ENCODE results near the gene MAP2K2. TPM values are rescaled to one million over a fixed set of nuclear protein-coding genes. Genes with fewer than 3 reads are reported as not detected.

Gene MAP2K2
- total RNA-seq, 2 experiments from 2014 or later: 128 to 129 TPM

DNA sequence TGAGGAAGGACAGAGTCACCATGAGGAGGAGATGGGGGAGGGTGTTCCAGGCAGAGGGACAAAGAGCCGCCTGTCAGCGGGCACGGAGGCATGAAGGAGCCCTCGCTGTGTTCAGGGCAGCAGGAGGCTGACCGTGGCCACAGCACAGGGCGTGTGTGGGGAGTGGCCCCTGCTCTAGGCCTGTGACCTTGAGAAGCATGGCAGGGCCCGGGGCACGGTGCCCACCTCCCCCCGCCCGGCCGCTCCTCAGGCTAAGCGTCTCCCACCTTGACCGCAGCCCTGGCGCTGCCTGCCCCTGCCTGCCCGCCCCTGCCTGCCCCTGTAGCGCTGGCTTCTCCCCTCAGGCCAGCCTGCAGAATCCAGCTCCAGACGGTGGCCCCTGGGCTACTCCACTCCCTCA lies 11.6 kb downstream of the MAP2K2 start:
- Mint-ChIP-seq H3K27me3 (no peaks in the 10 kb centered on the region), H3K4me1 (ENCODE audit: low read depth) (peaks cover 35% of the 10 kb centered on the region), H3K36me3 (peaks cover 27% of the 10 kb centered on the region), H3K9me3 (no peaks in the 10 kb centered on the region), H3K4me3 (no peak overlapping the region), H3K27ac (no peak overlapping the region)
- ChIA-PET POLR2A (no interaction called here), CTCF (interaction anchor here (1.3 kb wide), 1 partner anchor 28 kb away, joined by 3 read pairs; no protein-coding TSS in a partner anchor)
- no peak for DNase-seq
- intact Hi-C loops (cut with micrococcal nuclease): no loop called here

- POLR2A ChIA-PET: interaction anchor here (0.5 kb wide), 1 partner anchor 122 kb away, joined by 4 read pairs; no protein-coding TSS in a partner anchor
- intact Hi-C loops (cut with micrococcal nuclease): no loop called here
- Mint-ChIP-seq H3K27ac (no peak overlapping the region), H3K27me3 (no peaks in the 10 kb centered on the region), H3K36me3 (peaks cover 34% of the 10 kb centered on the region), H3K9me3 (no peaks in the 10 kb centered on the region), H3K4me3 (no peak overlapping the region), H3K4me1 (ENCODE audit: low read depth) (peaks cover 40% of the 10 kb centered on the region)
- no peak for DNase-seq
- CTCF ChIA-PET: interaction anchor here (0.8 to 1.9 kb wide), 2 partner anchors 30 to 122 kb away, joined by 3 to 10 read pairs; no protein-coding TSS in a partner anchor
Measured at GRCh38 chr19:4109626-4109945, 14.3 kb downstream of the MAP2K2 start.

GRCh38 chr19:4108767-4109625 lies 14.9 kb downstream of the MAP2K2 start:
- Mint-ChIP-seq H3K36me3 (peaks cover 34% of the 10 kb centered on the region), H3K27ac (peak overlapping the region; percentile 90), H3K4me3 (peak overlapping the region; percentile 12), H3K27me3 (no peaks in the 10 kb centered on the region), H3K9me3 (no peaks in the 10 kb centered on the region), H3K4me1 (ENCODE audit: low read depth) (peaks cover 41% of the 10 kb centered on the region)
- CTCF ChIA-PET: interaction anchor here (0.8 to 1.9 kb wide), 2 partner anchors 31 to 121 kb away, joined by 3 to 10 read pairs; no protein-coding TSS in a partner anchor
- intact Hi-C loops (cut with micrococcal nuclease): no loop called here
- DNase-seq: peak; percentile 70
- POLR2A ChIA-PET: interaction anchor here (0.5 kb wide), 1 partner anchor 123 kb away, joined by 4 read pairs; no protein-coding TSS in a partner anchor

DNA sequence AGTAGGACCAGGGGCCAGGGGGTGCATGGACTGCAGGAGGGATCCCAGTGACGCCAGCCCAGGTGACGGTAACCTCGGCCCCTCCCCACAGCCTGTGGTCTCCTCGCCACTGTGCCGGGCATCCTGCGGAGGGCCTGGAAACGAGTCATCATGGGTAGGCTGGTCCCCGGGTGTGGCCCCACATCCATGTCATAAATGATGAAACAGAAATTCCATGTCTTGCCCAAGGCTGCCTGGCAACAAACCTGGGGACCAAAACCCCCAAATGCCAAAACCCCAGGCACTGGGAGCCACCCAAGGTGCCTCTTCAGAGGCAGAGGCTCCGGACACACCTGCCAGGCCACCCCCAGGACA lies 20.9 kb downstream of the MAP2K2 start:
- Mint-ChIP-seq H3K27me3 (no peaks in the 10 kb centered on the region), H3K27ac (peak overlapping the region; percentile 42), H3K4me3 (no peak overlapping the region), H3K4me1 (ENCODE audit: low read depth) (peaks cover 28% of the 10 kb centered on the region), H3K9me3 (no peaks in the 10 kb centered on the region), H3K36me3 (peaks cover 16% of the 10 kb centered on the region)
- CTCF ChIA-PET: interaction anchor here (1.1 kb wide), 1 partner anchor 37 kb away, joined by 3 read pairs; no protein-coding TSS in a partner anchor
- intact Hi-C loops (cut with micrococcal nuclease): no loop called here
- DNase-seq: peak; percentile 62
- POLR2A ChIA-PET: no interaction called here

DNA sequence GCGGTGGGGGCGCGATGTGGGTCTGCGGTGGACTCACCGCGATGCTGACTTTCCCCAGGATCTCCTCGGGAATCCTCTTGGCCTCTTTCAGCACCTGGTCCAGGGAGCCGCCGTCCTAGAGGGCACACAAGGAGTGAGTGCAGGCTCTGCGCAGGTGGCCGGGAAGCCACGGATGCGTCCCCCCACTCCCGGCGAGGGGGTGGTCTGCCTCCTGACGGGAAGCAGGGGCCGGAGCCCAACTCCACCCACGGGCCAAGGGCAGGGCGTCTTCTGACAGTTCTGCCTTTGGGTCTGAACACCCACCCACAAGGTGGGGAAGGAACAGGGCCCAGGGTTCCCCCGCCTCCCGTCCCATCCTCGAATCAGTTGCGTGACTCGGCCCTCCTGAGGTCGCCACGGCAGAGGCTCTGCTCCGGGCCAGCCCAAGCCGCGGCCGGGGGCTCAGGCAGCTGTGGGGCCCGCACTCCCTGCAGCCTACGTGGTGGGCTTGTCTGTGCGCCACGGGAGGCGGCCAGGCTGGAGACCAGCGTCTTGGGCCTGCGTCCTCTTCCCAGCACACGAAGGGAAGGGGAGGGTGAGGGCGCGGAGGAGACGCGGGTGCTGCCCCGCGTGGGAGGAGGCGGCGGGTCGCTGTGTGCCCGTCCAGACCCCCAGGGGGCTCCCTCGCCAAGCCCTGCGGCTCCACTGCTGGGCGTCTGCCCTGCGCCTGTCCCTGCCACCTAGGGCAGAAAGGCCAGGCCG lies 21.4 kb downstream of the MAP2K2 start:
- Mint-ChIP-seq H3K27me3 (no peaks in the 10 kb centered on the region), H3K4me3 (no peak overlapping the region), H3K27ac (no peak overlapping the region), H3K36me3 (peaks cover 12% of the 10 kb centered on the region), H3K9me3 (no peaks in the 10 kb centered on the region), H3K4me1 (ENCODE audit: low read depth) (peaks cover 28% of the 10 kb centered on the region)
- intact Hi-C loops (cut with micrococcal nuclease): no loop called here
- POLR2A ChIA-PET: no interaction called here
- no peak for DNase-seq
- CTCF ChIA-PET: no interaction called here

GRCh38 chr19:4101496-4101770 lies 22.5 kb downstream of the MAP2K2 start:
- no peak overlapping the region for H3K4me3 Mint-ChIP-seq

GRCh38 chr19:4100647-4101495 lies 23.1 kb downstream of the MAP2K2 start:
- Mint-ChIP-seq H3K36me3 (peaks cover 12% of the 10 kb centered on the region), H3K9me3 (no peaks in the 10 kb centered on the region), H3K27ac (no peak overlapping the region)

More at GRCh38 chr19:4101496-4101770, 22.5 kb downstream of the MAP2K2 start:
- Mint-ChIP-seq H3K27ac (no peak overlapping the region), H3K36me3 (peaks cover 11% of the 10 kb centered on the region), H3K4me1 (ENCODE audit: low read depth) (peaks cover 23% of the 10 kb centered on the region), H3K27me3 (no peaks in the 10 kb centered on the region), H3K9me3 (no peaks in the 10 kb centered on the region)
- no peak for DNase-seq
- intact Hi-C loops (cut with micrococcal nuclease): no loop called here
- POLR2A ChIA-PET: no interaction called here
- CTCF ChIA-PET: interaction anchor here (1.4 kb wide), 1 partner anchor 39 kb away, joined by 3 read pairs; no protein-coding TSS in a partner anchor

DNA sequence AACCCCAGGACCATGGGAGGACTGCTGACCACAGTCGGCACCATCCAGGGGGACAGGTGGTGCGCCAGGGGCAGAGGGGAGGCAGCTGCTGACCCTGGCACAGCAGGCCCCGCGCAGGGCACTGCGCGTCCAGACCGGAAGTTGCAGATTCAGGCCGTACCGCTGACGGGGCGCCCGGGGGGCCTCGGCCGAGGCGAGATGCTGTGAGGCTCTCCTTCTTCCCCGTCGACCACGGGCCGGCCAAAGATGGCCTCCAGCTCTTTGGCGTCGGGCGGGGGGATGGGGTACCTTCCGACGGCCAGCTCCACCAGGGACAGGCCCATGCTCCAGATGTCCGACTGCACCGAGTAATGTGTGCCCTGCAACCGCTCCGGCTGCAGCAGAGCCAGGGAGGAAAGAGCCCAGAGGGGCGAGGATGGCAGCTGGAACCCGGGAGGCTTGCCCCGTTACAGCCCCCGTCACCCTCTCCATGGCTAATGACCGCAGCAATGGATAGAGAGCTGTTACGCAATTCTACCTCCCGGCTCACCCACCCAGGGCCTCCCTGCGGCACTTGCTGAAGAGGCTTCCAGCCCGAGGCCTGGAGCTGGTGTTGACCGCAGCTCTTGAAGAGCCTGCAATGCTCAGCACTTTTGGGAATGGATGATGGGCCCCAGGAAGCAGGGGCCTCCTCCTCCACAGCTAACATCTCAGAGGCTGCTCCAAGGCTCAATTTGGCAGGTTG lies 24.7 kb downstream of the MAP2K2 start:
- Mint-ChIP-seq H3K9me3 (no peaks in the 10 kb centered on the region), H3K4me1 (ENCODE audit: low read depth) (peaks cover 6% of the 10 kb centered on the region), H3K27ac (no peak overlapping the region), H3K36me3 (peaks cover 7% of the 10 kb centered on the region), H3K27me3 (no peaks in the 10 kb centered on the region), H3K4me3 (no peak overlapping the region)
- no peak for DNase-seq
- ChIA-PET CTCF (interaction anchor here (0.6 kb wide), 1 partner anchor 24 kb away, joined by 3 read pairs; no protein-coding TSS in a partner anchor), POLR2A (no interaction called here)
- intact Hi-C loops (cut with micrococcal nuclease): no loop called here

More at GRCh38 chr19:4100647-4101495, 23.1 kb downstream of the MAP2K2 start:
- Mint-ChIP-seq H3K27me3 (no peaks in the 10 kb centered on the region), H3K4me1 (ENCODE audit: low read depth) (peaks cover 21% of the 10 kb centered on the region), H3K4me3 (no peak overlapping the region)
- intact Hi-C loops (cut with micrococcal nuclease): no loop called here
- ChIA-PET CTCF (interaction anchor here (1.4 kb wide), 1 partner anchor 39 kb away, joined by 3 read pairs; no protein-coding TSS in a partner anchor), POLR2A (no interaction called here)
- no peak for DNase-seq

- Mint-ChIP-seq H3K36me3 (peaks cover 9% of the 10 kb centered on the region), H3K27me3 (no peaks in the 10 kb centered on the region), H3K9me3 (no peaks in the 10 kb centered on the region), H3K4me3 (no peak overlapping the region), H3K27ac (no peak overlapping the region), H3K4me1 (ENCODE audit: low read depth) (peaks cover 3% of the 10 kb centered on the region)
- CTCF ChIA-PET: no interaction called here
- no peak for DNase-seq
- POLR2A ChIA-PET: no interaction called here
- intact Hi-C loops (cut with micrococcal nuclease): no loop called here
Measured at GRCh38 chr19:4098493-4098892, 25.4 kb downstream of the MAP2K2 start.

GRCh38 chr19:4097501-4097900 lies 26.4 kb downstream of the MAP2K2 start:
- CTCF ChIA-PET: no interaction called here
- peaks cover 13% of the 10 kb centered on the region for H3K36me3 Mint-ChIP-seq
- no peaks in the 10 kb centered on the region for H3K9me3 Mint-ChIP-seq
- no peaks in the 10 kb centered on the region for H3K27me3 Mint-ChIP-seq
- DNase-seq: no peak
- POLR2A ChIA-PET: interaction anchor here (0.6 kb wide), 1 partner anchor 69 kb away, joined by 6 read pairs; no protein-coding TSS in a partner anchor
- intact Hi-C loops (cut with micrococcal nuclease): no loop called here
- no peak overlapping the region for H3K4me3 Mint-ChIP-seq
- no peaks in the 10 kb centered on the region for H3K4me1 Mint-ChIP-seq (ENCODE audit: low read depth)
- H3K27ac Mint-ChIP-seq: no peak overlapping the region

- no peaks in the 10 kb centered on the region for H3K4me1 Mint-ChIP-seq (ENCODE audit: low read depth)
- no peak overlapping the region for H3K4me3 Mint-ChIP-seq
- H3K9me3 Mint-ChIP-seq: no peaks in the 10 kb centered on the region
- no peak overlapping the region for H3K27ac Mint-ChIP-seq
- H3K27me3 Mint-ChIP-seq: no peaks in the 10 kb centered on the region
- POLR2A ChIA-PET: no interaction called here
- intact Hi-C loops (cut with micrococcal nuclease): no loop called here
- peaks cover 13% of the 10 kb centered on the region for H3K36me3 Mint-ChIP-seq
- CTCF ChIA-PET: interaction anchor here (2.1 kb wide), 1 partner anchor 44 kb away, joined by 5 read pairs; no protein-coding TSS in a partner anchor
- DNase-seq: no peak
Measured at GRCh38 chr19:4096049-4096892, 27.7 kb downstream of the MAP2K2 start.

All from activated CD4-positive, alpha-beta memory T cell treated with anti-CD3 and anti-CD28 coated beads for 36 hours (primary cell).